Right forelimb (tissue), 1 donor: Measurements from ENCODE around the gene WDR43.

Source experiments
- DNase-seq: peaks from one replicate; pipeline ENCODE4 v3.0.0-alpha.2; 2018

Gene WDR43

DNA sequence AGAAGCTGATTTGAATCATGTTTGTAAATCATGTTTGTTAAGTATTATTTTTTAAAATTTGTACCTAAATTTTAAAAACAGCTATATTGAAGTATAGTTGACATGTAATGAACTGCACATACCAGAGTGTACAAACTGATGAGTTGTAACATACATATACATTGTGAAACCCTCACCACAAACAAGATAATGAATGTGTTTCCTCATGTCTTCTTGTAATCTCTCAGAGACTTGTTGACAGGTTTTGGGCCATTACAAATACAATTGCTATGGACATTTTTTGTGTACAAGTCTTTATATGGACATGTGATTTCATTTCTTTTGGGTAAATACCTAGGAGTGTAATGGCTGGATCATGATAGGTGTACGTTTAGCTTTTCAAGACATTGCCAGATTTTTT lies 21.5 kb downstream of the WDR43 start:
- no peak for DNase-seq

DNA sequence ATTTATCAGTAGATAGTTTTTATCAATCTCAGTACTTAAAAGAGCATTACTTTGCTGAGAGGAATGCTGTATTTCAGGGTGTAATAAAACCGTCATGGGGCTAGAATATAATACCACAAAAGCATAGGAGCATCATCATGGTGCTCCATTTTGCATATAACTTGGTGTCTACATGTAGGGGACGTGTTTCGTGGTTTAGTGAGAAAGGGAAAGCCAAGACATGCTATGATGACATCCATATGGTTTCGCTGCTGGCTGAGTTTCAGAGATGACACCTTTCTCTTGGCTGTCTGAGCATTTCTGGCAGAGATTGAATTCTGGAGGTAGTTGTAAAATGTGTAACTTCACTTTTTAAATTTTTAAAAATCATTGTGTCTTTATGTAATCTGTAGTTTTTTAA lies 32.4 kb downstream of the WDR43 start:
- no peak for DNase-seq

DNA sequence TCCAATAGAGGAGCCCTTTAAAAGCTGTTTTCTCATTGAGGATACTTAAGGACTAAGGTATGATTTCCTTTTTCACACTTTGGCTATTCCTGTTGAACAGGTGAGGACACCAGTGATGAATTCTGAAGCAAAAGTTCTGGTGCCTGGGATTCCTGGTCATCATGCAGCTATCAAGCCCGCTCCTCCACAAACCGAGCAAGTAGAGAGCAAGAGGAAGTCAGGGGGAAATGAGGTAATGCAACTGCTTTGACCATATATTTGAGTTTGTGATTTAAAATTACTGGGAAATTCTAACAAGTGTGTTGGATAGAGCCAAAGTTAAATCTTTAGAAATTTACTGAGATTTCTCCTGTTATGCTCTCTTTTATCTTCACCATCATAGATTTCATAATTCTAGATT lies 33.0 kb downstream of the WDR43 start:
- DNase-seq: no peak

DNA sequence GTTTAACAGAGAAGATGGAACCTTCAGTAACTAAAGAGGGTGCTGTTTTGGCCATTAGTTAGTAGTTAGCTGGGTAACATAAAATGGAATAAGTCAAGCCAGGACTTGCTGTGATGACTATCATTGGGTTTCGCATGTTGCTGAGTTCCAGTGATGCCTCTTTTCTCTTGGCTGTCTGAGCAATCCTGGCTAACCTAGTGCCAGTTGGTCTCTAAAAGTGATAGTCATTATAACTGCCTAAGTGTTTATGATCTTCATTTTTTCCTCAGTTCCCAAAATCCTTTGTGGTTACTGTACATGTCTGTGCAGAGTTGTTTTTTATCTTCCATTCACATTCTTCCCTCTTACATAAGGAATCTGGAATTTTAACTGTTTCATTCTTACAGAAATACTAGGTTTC lies 33.4 kb downstream of the WDR43 start:
- no peak for DNase-seq

DNA sequence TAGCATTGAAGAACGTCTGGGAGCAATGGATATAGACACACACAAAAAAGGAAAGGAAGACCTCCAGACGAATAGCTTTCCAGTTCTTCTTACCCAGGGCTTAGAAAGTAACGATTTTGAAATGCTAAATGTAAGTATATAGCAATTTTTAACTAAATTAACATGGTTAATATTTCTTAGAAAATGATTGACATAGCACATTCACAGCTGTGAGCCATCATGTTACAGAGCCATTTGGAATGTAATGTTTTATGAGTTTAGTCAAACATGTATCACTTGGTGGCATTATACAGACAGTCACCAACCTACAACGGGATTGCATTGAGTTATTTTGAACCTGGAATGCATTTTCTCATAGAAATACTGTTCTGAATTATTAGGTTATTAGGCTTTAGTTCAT lies 35.1 kb downstream of the WDR43 start:
- DNase-seq: no peak

DNA sequence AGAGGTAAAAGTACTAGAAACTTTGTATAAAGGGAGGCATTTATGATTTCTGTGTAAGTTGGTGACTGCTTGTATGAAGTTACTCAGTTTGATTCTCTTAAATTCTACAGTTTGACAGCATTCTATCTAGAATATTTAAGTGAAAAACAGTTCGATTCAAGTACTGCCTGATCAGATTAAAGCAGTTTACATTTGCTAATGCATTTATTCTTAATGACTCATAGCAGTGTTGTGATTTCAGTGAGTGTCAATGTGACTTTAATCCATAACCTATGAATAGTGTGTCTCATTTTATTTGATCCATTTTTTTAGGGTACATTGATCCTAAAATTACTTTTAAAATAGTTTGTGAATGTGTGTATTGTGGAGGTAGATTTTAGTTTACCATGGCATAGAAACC lies 35.7 kb downstream of the WDR43 start:
- DNase-seq: no peak

DNA sequence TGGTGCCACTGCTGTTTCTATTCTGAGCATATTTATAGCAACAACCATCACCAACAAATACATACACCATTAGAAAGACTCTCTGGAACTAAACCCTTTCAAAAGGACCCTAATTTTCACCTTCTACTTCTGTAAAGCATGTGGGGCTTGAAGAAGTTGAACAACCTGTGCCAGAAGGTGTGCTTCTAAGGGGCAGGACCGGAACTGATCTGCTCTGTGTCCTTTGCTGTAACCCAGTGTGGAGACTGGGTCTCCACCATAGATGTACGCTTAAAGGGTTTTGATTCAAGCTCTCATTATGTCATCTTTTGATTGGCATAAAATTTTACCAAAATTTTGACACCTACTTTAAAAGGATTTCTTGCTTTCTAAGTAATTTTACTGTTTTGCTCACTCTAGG lies 40.3 kb downstream of the WDR43 start:
- DNase-seq: no peak

DNA sequence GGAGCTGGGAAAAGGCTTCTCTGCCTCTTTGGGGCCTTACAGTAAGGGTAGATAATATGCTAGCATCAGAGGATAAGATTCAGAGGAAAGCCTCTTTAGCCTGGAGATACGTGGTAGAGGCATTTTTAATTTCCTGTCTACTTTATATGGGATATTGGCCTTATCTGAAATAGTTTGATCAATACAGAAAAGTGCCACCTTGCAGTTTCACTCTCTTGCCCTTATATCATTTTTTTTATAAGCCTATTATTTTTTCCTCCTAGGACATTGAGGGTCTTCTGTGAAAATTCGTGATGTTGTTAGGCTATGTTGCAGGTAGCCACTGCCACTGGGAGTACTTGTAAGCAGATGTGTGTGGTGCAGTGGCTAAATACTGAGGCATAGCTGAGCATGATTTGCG lies 46.5 kb downstream of the WDR43 start:
- DNase-seq: no peak

DNA sequence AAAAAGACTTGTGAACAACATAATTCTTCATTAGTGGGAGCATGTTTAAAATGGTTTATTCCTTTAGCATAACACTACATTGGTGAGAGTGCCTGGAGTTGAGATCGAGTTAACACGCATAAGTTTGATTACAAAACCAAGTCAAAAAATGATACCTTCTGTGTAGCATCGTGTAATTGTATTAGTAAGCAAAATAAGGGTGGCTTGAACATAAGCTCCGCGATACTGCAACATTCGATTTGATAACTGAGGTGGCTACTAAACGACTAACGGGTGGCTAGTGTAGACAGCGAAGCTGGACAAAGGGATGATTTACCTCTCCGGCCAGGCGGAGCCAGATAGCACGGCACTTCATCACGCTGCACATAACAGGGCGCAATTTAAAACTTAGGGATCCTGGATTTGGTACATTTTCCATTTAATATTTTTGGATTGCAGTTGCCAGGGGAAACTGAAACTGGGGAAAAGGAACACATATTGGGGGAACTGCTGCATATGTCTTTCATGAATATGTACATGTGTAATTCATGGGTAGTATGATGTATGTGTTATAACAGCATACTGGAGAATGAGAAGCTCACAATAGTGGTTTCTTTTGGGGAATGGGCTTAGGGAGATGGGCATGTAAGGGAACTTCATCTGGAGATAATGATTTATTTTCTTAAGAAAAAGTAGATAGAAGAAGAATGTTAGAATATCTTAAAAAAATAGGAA lies 50.2 kb downstream of the WDR43 start:
- DNase-seq: no peak

DNA sequence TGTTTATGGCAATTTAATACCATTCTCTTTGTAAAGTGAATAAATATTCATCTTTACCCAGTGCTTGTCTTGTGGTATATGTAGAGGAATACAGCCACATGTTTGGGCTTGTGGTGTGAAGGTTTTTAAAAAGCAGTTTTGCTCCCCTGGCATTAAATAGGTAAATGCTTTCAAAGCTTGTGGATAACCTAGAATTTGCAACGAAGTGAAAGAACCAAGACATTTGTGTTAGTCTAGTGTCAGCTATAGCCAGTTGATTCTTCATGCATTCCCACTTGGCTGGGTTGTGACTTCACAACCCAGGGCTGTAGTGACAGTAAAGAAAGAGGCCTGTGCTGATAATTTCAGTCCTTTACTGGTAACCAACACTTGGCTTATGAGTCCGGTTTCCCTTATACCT lies 53.7 kb downstream of the WDR43 start:
- no peak for DNase-seq

DNA sequence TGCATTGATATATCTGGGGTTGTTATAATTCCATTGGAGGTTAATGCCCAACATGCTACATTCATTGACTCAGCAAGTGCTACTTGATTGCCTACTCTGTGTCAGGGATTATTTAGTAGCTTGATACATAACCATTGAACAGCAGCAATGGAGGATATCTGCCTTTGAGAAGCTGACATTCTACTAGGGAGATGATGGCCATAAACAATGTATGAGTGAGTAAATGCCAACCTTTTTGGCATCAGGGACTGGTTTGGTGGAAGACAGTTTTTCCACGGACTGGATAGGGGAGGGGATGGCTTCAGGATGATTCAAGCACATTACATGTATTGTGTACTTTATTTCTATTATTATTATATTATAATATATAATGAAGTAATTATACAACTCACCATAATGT lies 54.7 kb downstream of the WDR43 start:
- DNase-seq: no peak

DNA sequence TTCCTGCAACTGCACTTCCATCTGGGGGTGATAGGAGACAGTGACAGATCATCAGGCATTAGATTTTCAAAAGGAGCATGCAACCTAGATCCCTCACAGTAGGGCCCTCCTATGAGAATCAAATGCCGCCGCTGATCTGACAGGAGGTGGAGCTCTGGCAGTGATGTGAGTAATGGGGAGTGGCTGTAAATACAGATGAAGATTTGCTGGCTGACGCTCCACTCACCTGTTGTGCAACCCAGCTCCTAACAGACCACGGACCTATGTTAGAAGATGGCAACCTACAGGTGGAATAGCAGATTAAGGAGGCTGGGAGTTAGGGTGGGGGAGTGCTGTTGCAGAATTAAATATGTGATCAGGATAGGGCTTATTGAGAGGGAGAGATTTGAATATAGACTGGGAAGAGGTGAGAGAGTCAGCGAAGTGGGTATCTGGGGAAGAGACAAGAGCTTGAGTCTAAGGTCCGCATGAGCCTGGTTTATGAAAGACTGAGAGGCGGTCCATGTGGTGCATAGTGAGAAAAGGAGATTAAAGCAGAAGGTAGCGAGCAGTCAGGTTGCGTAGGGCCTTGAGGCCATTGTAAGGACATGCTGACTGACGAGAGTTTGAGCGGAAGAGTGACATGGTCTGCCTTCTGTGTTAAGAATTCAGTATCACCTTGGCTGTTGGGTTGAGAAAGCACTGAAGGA lies 55.3 kb downstream of the WDR43 start:
- DNase-seq: no peak

DNA sequence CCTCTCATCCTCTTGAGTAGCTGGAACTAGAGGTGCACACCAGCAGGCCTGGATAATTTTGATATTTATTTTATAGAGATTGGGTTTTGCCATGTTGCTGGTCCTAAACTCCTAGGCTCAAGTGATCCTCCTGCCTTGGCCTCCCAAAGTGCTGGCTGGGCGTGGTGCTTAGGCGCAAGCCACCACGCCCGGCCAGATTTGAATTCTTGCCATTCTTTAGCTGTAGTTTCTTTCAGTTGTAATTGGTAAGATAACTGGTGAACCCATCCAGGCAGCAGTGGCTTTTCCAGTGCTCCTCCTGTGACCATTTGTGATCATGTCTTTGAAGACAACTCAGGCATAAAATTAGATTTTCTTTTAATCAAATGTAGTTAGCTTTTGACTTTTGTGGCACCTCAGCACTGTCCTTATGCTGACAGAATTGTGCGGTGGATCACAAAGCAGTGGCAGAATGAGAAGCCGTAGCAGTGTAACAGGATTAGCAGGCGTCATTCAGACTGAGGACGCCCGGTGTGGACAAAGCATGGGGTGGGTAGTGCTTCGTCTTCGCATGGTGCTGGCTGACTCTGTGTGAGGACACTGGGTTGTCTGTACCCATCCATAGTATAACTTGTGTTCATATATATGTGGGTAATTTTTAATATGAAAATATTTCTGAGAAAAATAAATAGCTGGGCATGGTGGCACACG lies 56.6 kb downstream of the WDR43 start:
- DNase-seq: no peak

DNA sequence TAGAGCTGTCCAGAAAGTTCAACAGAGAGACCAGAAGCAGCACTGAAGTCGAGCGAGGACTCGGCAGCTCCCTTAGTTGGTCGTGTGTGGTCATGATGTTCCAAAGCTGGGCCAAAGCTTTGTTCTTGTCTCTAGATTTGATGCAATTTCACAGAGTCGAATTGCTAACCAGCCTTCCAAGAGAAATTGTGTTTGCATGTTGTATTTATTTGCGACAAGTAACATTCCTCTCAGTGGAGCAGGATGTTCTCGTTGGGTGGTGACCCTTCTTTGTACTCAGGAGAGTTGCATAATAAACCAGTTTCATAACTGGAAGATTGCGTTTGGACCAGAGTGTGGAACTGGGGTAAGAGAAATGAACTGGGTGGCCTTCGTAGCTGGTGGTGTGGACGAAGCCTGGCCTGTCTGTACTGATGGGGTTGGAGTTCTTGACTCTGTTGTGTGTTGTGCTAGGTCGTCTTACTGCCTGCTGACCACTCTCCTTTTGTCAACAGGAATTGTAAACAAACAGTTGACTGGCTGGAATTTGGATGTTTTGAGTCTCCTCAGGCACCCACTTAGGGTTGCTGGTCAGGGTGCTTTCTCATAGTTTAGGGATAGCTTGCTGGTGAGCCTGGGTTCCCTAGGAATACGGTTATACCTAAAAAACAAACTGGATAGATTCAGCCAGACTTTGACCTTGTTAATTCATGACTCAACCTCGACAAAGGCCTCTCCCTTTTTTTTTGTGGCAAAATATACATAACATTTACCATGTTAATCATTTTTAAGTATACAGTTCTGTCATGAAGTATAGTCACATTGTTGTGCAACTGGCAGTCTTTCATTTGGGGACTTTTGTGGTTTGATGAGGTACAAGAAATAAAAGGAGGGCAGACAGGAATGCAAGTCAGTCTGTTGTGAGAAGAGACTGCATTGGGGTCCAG lies 57.7 kb downstream of the WDR43 start:
- no peak for DNase-seq

DNA sequence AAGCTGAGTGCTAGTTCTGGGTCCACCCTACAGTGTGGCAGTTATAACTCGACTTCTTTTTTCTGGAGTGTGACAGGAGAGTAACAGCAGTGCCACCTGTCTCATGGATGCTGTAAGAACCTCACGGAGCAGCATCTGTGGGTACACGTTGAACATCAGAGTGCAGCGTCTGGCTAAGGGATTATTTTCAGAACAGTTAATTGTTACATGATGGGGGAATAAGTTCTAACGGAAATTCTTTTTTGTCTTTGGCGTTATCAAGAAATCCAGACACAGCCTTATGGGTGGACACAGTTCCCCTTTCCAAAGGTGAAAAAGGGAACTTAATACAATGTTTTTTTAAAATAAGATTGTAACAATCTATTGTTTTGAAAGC lies 58.4 kb downstream of the WDR43 start:
- no peak for DNase-seq

DNA sequence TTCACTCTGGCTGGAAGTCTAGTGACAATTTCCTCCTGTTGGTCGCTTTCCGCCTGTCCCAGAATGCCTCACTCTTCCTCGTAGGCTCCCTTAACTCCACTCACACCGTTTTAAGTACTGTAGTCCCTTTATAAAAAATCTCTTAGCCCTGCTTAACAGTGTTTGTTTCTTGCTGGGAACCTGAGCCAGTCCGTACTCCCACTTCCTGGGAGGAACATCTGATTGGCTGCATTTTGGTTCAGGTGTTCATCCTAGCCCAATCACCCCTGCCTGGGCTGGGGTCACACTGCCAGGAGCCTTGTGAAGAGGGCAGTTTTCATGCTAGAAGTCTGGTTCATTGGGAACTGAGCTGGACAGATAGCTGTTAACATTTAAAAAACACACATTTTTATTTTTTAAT lies 61.0 kb downstream of the WDR43 start:
- no peak for DNase-seq

DNA sequence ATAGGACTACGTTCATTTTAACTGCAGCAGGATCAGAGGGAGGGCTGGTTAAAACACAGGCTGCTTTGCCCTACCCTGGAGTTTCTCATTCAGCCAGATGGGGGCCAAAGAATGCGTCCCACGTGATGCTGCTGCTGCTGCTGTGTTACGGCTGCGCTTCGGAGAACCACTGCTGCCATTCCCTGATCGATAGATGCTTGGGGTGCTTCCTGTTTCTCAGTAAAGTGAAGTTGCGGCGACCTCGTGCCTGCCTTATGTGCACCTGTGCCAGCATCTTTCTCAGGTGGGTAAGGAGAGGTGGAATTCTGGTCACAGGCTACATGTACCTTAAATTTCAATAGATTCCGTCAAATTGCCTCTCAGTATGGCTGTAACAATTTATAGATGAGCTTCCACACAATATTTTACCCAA lies 62.0 kb downstream of the WDR43 start:
- DNase-seq: no peak

DNA sequence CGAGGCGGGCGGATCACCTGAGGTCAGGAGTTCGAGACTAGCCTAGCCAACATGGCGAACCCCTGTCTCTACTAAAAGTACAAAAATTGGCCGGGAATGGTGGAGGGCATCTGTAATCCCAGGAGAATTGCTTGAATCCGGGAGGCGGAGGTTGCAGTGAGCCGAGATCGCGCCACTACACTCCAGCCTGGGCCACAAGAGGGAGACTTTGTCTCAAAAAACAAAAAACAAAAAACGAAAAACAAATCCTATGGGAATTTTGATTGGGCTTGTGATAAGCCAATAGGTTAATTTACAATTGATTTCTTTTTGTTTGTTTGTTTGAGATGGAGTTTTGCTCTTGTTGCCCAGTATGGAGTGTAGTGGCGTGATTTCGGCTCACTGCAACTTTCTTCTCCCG lies 62.4 kb downstream of the WDR43 start:
- no peak for DNase-seq

DNA sequence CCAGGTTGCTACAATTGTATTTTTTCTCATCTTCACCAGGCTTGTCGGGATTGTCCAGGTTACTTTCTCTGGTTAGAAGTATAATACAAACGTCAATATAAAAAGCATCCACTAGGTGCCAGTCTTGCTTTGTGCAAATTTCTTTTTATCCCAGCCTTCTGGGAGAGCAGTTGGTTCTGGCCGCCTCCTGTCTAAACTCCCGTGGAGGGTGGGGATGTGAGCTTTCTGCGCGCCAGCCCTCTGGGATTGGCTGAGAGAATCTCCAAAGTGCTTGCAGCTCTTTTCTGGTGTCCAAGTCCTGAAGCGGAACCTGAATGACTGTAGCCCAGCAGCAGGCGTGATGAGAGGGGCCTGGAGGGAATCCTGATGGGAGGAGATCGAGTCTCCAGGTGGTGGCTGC lies 64.2 kb downstream of the WDR43 start:
- peak; percentile 66 for DNase-seq

DNA sequence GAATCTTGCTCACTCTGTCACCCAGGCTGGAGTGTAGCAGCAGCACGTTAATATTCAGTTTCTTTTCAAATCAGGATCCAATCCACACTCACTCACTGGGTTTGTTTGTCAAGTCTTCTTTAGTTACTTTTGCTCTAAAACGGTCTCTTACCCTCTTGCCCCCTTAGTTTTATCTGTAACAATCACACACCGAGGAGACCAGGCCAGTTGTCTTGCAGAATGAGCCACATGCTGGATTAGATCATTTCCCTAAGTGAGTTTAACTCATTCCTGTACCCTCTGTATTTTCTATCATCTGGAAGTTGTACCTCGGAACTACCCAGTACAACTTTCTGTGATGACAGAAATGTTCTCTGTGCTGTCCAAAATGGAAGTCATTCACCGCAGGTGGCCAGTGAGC lies 65.9 kb downstream of the WDR43 start:
- no peak for DNase-seq

DNA sequence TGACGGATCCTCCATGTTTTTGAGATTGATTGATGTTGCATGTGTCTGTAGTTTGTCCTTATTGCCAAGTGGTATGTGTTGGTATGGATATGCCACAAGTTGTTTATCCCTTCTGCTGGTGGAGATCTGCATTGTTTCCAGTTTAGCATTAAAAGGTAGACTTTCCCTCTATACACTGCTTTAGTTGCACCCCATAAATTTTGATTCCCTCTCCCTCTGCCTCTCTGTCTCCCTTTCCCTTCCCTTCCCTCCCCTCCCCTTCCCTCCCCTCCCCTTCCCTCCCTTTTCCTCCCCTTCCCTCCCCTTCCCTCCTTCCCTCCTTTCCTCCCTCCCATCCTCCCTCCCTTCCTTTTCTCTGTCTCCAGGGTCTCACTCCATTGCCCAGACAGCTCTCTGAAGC lies 68.0 kb downstream of the WDR43 start:
- no peak for DNase-seq

DNA sequence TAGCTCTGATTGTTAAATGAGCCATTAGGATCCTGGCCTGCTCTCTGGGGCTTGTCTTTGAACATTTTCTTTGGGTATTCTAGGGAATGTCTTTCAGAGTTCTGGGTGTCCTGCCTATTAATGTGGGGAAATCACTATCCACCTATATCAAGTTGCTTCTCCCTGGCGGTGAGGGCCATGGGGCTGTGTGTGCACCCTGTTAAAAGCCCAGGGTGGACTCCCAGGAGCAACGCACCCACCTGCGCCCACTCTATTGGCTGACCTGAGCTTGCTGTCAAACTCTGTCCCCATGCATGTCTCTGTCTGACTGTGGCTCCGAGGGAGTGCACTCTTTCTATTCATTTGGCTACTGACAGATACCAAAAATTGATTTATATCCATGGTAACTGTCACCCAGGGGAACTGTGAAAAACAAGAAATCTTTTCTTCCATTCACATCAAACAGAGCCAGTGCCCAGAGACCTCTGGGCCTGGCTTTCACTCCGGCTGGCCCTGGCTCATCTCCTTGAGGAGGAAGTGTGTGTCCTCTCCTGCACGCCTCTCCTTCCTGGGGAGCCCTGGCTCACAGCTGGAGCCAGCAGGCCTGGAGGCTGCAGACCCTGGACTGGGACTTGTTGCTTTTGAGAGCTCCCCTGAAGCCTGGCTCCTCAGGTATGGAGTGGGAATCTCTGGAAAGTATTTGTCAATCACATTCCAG lies 76.1 kb downstream of the WDR43 start:
- no peak for DNase-seq
